PC-3 (cell line): Measurements from ENCODE around the gene TIMP3. TPM values are rescaled to one million over a fixed set of nuclear protein-coding genes. Genes with fewer than 3 reads are reported as not detected.

Experiments
- ATAC-seq: fragments of 200-7000 bp; cut with Tn5 transposase; 2 replicates; pipeline ENCODE4 v1.9.1; 2020; ENCODE audit warnings: mild to moderate bottlenecking, moderate library complexity
- BruUV-seq: library from RNA; stranded (reverse); fragments of 400-500 nt; replicated peaks from 2 replicates; lab custom pipeline; 2021; lab: Mats Ljungman, UMichigan
- CTCF ChIA-PET: fragments of 300-600 bp; sonication (Branson Sonifier 250); formaldehyde crosslinking; loops from one replicate; lab custom pipeline; 2022; ENCODE audit warnings: antibody characterized with exemption; lab: Charles Lee
- POLR2A ChIA-PET: fragments of 300-600 bp; sonication (Branson Sonifier 250); formaldehyde crosslinking; loops from one replicate; lab custom pipeline; 2022; ENCODE audit warnings: antibody characterized with exemption; ENCODE audit not compliant: unreplicated experiment; lab: Charles Lee
- DNase-seq: peaks from one replicate; pipeline ENCODE4 v3.0.0-alpha.2; 2015
- H2AFZ ChIP-seq: fragments of 300-600 bp; sonication (generic); 2 replicates; pipeline ENCODE4 v1.6.0; 2016; ENCODE audit warnings: antibody characterized with exemption, low read length
- H3F3A ChIP-seq: fragments of 300-600 bp; sonication (generic); one replicate; pipeline ENCODE4 v1.6.0; 2017; ENCODE audit warnings: antibody characterized with exemption, low read length, control low read depth, mild to moderate bottlenecking; ENCODE audit not compliant: unreplicated experiment
- H3K27ac ChIP-seq: fragments of 300-600 bp; sonication (generic); 2 replicates; pipeline ENCODE4 v1.5.1; 2016; ENCODE audit warnings: mild to moderate bottlenecking, low read length
- H3K27me3 ChIP-seq: fragments of 300-600 bp; sonication (generic); 2 replicates; pipeline ENCODE4 v1.6.1; 2016; ENCODE audit warnings: low read length, mixed read lengths
- H3K36me3 ChIP-seq: fragments of 300-600 bp; sonication (generic); 2 replicates; pipeline ENCODE4 v1.6.1; 2016; ENCODE audit warnings: low read depth, mixed run types, low read length, mixed read lengths
- H3K4me1 ChIP-seq: fragments of 300-600 bp; sonication (generic); 2 replicates; pipeline ENCODE4 v1.5.1; 2016; ENCODE audit warnings: low read length; ENCODE audit not compliant: insufficient read depth
- H3K4me2 ChIP-seq: fragments of 300-600 bp; sonication (generic); 2 replicates; pipeline ENCODE4 v1.6.0; 2016; ENCODE audit warnings: low read length
- H3K4me3 ChIP-seq: fragments of 300-600 bp; sonication (generic); 2 replicates; pipeline ENCODE4 v1.5.1; 2016; ENCODE audit warnings: mild to moderate bottlenecking, low read length, mixed read lengths
- H3K79me2 ChIP-seq: fragments of 300-600 bp; sonication (generic); 2 replicates; pipeline ENCODE4 v1.6.1; 2017; ENCODE audit warnings: low read length, mixed read lengths
- H3K9ac ChIP-seq: fragments of 300-600 bp; sonication (generic); 2 replicates; pipeline ENCODE4 v1.6.0; 2016; ENCODE audit warnings: mild to moderate bottlenecking, low read length
- H3K9me2 ChIP-seq: fragments of 300-600 bp; sonication (generic); replicated peaks from 2 replicates; pipeline ENCODE4 v1.6.1; 2016; ENCODE audit warnings: mixed run types, low read length, mixed read lengths
- H3K9me3 ChIP-seq: fragments of 300-600 bp; sonication (generic); 2 replicates; pipeline ENCODE4 v1.6.1; 2016; ENCODE audit warnings: low read length, mixed read lengths
- H4K20me1 ChIP-seq: fragments of 300-600 bp; sonication (generic); 2 replicates; pipeline ENCODE4 v1.6.1; 2016; ENCODE audit warnings: low read length, mixed read lengths
- CTCF ChIP-seq: fragments of 300-600 bp; sonication (generic); conservative IDR thresholded peaks from 2 replicates; pipeline ENCODE4 v1.5.1; 2017; ENCODE audit warnings: antibody characterized with exemption, low read depth, mild to moderate bottlenecking, low read length
- EZH2 ChIP-seq: fragments of 300-600 bp; sonication (generic); IDR thresholded peaks from one replicate; pipeline ENCODE4 v1.6.1; 2017; ENCODE audit warnings: antibody characterized with exemption, mild to moderate bottlenecking, low read length; ENCODE audit not compliant: unreplicated experiment
- EZH2phosphoT487 ChIP-seq: fragments of 300-600 bp; sonication (generic); IDR thresholded peaks from 2 replicates; pipeline ENCODE4 v1.6.1; 2018; ENCODE audit warnings: mild to moderate bottlenecking, antibody characterized with exemption, low read length, borderline replicate concordance
- intact Hi-C: fragments of 100-400 bp; cut with micrococcal nuclease; formaldehyde crosslinking; loops from 2 replicates; pipeline ENCODE4 v1.9.0; 2023
- total RNA-seq: library from RNA; depleted of rRNA; stranded (reverse); fragments of >200 nt; gene quantifications from 2 replicates; pipeline ENCODE4 v1.2.3, GENCODE V29; 2014

TIMP3 gene
- total RNA-seq, 1 experiment from 2014 or later = not detected

GRCh38 chr22:32795214-32795596, 6.3 kb upstream of the TIMP3 start:
- Histone ChIP-seq H4K20me1 (no peaks in the 10 kb centered on the region), H2AFZ (no peak overlapping the region), H3K9me3 (no peaks in the 10 kb centered on the region), H3K4me1 (no peaks in the 10 kb centered on the region), H3K79me2 (no peaks in the 10 kb centered on the region), H3F3A (no peaks in the 10 kb centered on the region), H3K36me3 (no peaks in the 10 kb centered on the region), H3K27ac (no peak overlapping the region), H3K4me3 (no peak overlapping the region), H3K9ac (no peak overlapping the region), H3K27me3 (no peaks in the 10 kb centered on the region), H3K9me2 (no peaks in the 10 kb centered on the region), H3K4me2 (no peak overlapping the region)
- POLR2A ChIA-PET = no interaction called here
- CTCF ChIA-PET = no interaction called here
- BruUV-seq = no TSS peak
- no peak for ATAC-seq
- intact Hi-C loops = loop anchor here (10.0 kb wide), 1 partner anchor 130 kb away; no protein-coding TSS in a partner anchor
- no peak for DNase-seq
- TF ChIP-seq EZH2phosphoT487 (no peak), EZH2 (no peak), CTCF (no peak)

- no peak overlapping the region for H3K9ac ChIP-seq
- H4K20me1 ChIP-seq = no peaks in the 10 kb centered on the region
- no peak overlapping the region for H3K27ac ChIP-seq
- TF ChIP-seq CTCF (peak; percentile 53), EZH2 (no peak), EZH2phosphoT487 (no peak)
- intact Hi-C loops = loop anchor here (10.0 kb wide), 1 partner anchor 132 kb away; no protein-coding TSS in a partner anchor
- ChIA-PET POLR2A (no interaction called here), CTCF (interaction anchor here (0.7 kb wide), 2 partner anchors 136 to 152 kb away, joined by 3 read pairs; no protein-coding TSS in a partner anchor)
- peak; percentile 22 for DNase-seq
- no peaks in the 10 kb centered on the region for H3K36me3 ChIP-seq
- H3K27me3 ChIP-seq = peaks cover 2% of the 10 kb centered on the region; the same call in 1 of the 2 replicates
- no TSS peak for BruUV-seq
- H3K79me2 ChIP-seq = no peaks in the 10 kb centered on the region
- H3K4me1 ChIP-seq = no peaks in the 10 kb centered on the region
- H3K4me3 ChIP-seq = no peak overlapping the region
- H3K9me2 ChIP-seq = no peaks in the 10 kb centered on the region
- no peak for ATAC-seq
- H3K4me2 ChIP-seq = no peak overlapping the region
- H2AFZ ChIP-seq = no peak overlapping the region
- no peaks in the 10 kb centered on the region for H3K9me3 ChIP-seq
- no peaks in the 10 kb centered on the region for H3F3A ChIP-seq
Measured at GRCh38 chr22:32796865-32797573, 4.5 kb upstream of the TIMP3 start.

- BruUV-seq = no TSS peak
- H3F3A ChIP-seq = no peaks in the 10 kb centered on the region
- H3K4me1 ChIP-seq = no peaks in the 10 kb centered on the region
- ChIA-PET CTCF (no interaction called here), POLR2A (no interaction called here)
- no peaks in the 10 kb centered on the region for H3K9me3 ChIP-seq
- H3K36me3 ChIP-seq = no peaks in the 10 kb centered on the region
- no peaks in the 10 kb centered on the region for H3K79me2 ChIP-seq
- no peaks in the 10 kb centered on the region for H4K20me1 ChIP-seq
- ATAC-seq (no peak), DNase-seq (no peak)
- peaks cover 5% of the 10 kb centered on the region; the same call in 1 of the 2 replicates for H3K27me3 ChIP-seq
- no peak overlapping the region for H3K27ac ChIP-seq
- no peaks in the 10 kb centered on the region for H3K9me2 ChIP-seq
- H3K9ac ChIP-seq = no peak overlapping the region
- H3K4me2 ChIP-seq = no peak overlapping the region
- TF ChIP-seq EZH2phosphoT487 (no peak), CTCF (no peak), EZH2 (no peak)
- intact Hi-C loops = loop anchor here (10.0 kb wide), 1 partner anchor 135 kb away; no protein-coding TSS in a partner anchor
- H2AFZ ChIP-seq = no peak overlapping the region
- no peak overlapping the region for H3K4me3 ChIP-seq
Measured at GRCh38 chr22:32799496-32799895, 2.0 kb upstream of the TIMP3 start.
